ENCODE measurements around the gene TPRG1. TPM values are rescaled to one million over a fixed set of nuclear protein-coding genes. Genes with fewer than 3 reads are reported as not detected.

TPRG1 gene
- total and polyA plus RNA-seq, 2 of the 8 experiments (the other 6 are each of a cell fraction or from before 2014, with no cell fraction given), result 0.37 to 0.47 TPM

- no peak overlapping the region for H2BK15ac ChIP-seq (ENCODE audit: low read length)
- H4K20me1 ChIP-seq (replicated peaks in 1 of 2; ENCODE audit: control insufficient read depth in 1 of 2, insufficient read depth in 2 of 2, low read length in 2 of 2), result no peaks in the 10 kb centered on the region
- 0 out of 2 replicates have a peak overlapping the region, but pooled peaks have one; percentile 17 for H3K27ac ChIP-seq (ENCODE audit: low read depth, low read length)
- H3K18ac ChIP-seq (ENCODE audit: extremely low read depth, low read length), result peak overlapping the region; percentile 73; the same call in 1 of the 2 replicates
- H3K23me2 ChIP-seq (ENCODE audit: low read depth, low read length), result no peaks in the 10 kb centered on the region
- no peak for FAIRE-seq
- no peaks in the 10 kb centered on the region for H3K36me3 ChIP-seq (ENCODE audit: control insufficient read depth in 2 of 4, insufficient read depth in 4 of 4, low read length in 3 of 4)
- 89% methylated on average over 5 of the region's 5 CpGs; no CpG with 5 or more reads in 1 of the 2 experiments for WGBS, 2 experiments (ENCODE audit: extremely low coverage in 1 of 2, insufficient coverage in 1 of 2, insufficient read length in 1 of 2, insufficient replicate concordance in 2 of 2, low coverage in 1 of 2, low lambda C conversion rate in 2 of 2, missing lambda C conversion rate in 1 of 2)
- H3K9me3 ChIP-seq (ENCODE audit: insufficient read depth in 2 of 2, low read depth in 1 of 2, low read length in 1 of 2), result no peaks in the 10 kb centered on the region
- no peak overlapping the region for H2AK5ac ChIP-seq (ENCODE audit: low read depth, low read length)
- ChIA-PET CTCF (ENCODE audit: partially characterized antibody) (interaction anchor here (1.0 to 1.5 kb wide), 3 partner anchors 84 to 685 kb away, joined by 3 to 5 read pairs (median 3); no protein-coding TSS in a partner anchor), POLR2A (ENCODE audit: partially characterized antibody) (no interaction called here)
- no peak overlapping the region; a peak in 1 of 8 replicates for H3K4me3 ChIP-seq (ENCODE audit: extremely low read depth in 1 of 4, insufficient read depth in 2 of 4, low read depth in 3 of 4, low read length in 4 of 4)
- peaks cover 0 to 6% (median 0%) of the 10 kb centered on the region in 4 experiments; a peak in 1 of 7 replicates for H3K4me1 ChIP-seq (replicated peaks in 1 of 4; ENCODE audit: control insufficient read depth in 3 of 4, insufficient read depth in 4 of 4, low read length in 3 of 4)
- H2BK12ac ChIP-seq (ENCODE audit: low read depth, low read length), result no peak overlapping the region
- no peak overlapping the region for H3K9ac ChIP-seq (replicated peaks in 1 of 4; ENCODE audit: extremely low read depth in 1 of 4, low read depth in 3 of 4, low read length in 3 of 4)
- H4K5ac ChIP-seq (ENCODE audit: insufficient read length, low read depth, low read length), result no peak overlapping the region
- no peaks in the 10 kb centered on the region for H3K79me2 ChIP-seq (ENCODE audit: control insufficient read depth in 1 of 2, insufficient read depth in 2 of 2, low read length in 2 of 2)
- H2BK120ac ChIP-seq (replicated peaks; ENCODE audit: low read depth, low read length), result no peak overlapping the region
- DNase-seq (ENCODE audit: low read depth in 1 of 2, low spot score in 2 of 2), result no peak
- no peak overlapping the region for H3K23ac ChIP-seq (ENCODE audit: insufficient read length)
- H3K79me1 ChIP-seq (ENCODE audit: low read depth, low read length), result no peaks in the 10 kb centered on the region
- no peak overlapping the region for H4K8ac ChIP-seq (ENCODE audit: extremely low read depth, insufficient read depth, low read length)
- H3K4me2 ChIP-seq (ENCODE audit: insufficient read depth in 1 of 2, low read depth in 2 of 2, low read length in 2 of 2), result no peak overlapping the region
- no peak overlapping the region for H2AFZ ChIP-seq (ENCODE audit: low read length)
- H3K4ac ChIP-seq (replicated peaks; ENCODE audit: insufficient read length, low read depth, low read length), result no peak overlapping the region
- peak overlapping the region; percentile 15; the same call in 1 of the 2 replicates for H2BK5ac ChIP-seq (ENCODE audit: low read depth, low read length)
- H2BK20ac ChIP-seq (ENCODE audit: low read length), result peak overlapping the region; percentile 94; the same call in 1 of the 2 replicates
- H3K14ac ChIP-seq (ENCODE audit: insufficient read length), result no peak overlapping the region
- peaks cover 0 to 1% (median 0%) of the 10 kb centered on the region in 4 experiments; a peak in 1 of 7 replicates for H3K27me3 ChIP-seq (replicated peaks in 1 of 4; ENCODE audit: control insufficient read depth in 3 of 4, extremely low read depth in 1 of 4, insufficient read depth in 3 of 4, low read length in 3 of 4)
- H4K91ac ChIP-seq (replicated peaks; ENCODE audit: insufficient read length, low read length), result no peak overlapping the region
- H3K56ac ChIP-seq (replicated peaks; ENCODE audit: insufficient read length, low read depth, low read length), result no peak overlapping the region
- no peak for TF ChIP-seq KDM4A (IDR thresholded peaks at IDR 0.05; ENCODE audit: low read depth, low read length, severe bottlenecking)
- TF ChIP-seq USF2 (IDR thresholded peaks at IDR 0.05; ENCODE audit: low read length), result no peak
- no peak for TF ChIP-seq KDM5A (IDR thresholded peaks at IDR 0.05; ENCODE audit: low read length)
- TF ChIP-seq CHD2 (IDR thresholded peaks at IDR 0.05; ENCODE audit: low read length), result no peak
- no peak for TF ChIP-seq EZH2 (IDR thresholded peaks at IDR 0.05; ENCODE audit: low read depth, low read length, severe bottlenecking)
- no peak for TF ChIP-seq TBP (IDR thresholded peaks at IDR 0.05; ENCODE audit: low read depth, low read length)
- TF ChIP-seq SIRT6 (IDR thresholded peaks at IDR 0.05; ENCODE audit: low read length), result no peak
- no peak for TF ChIP-seq CTCF (IDR thresholded peaks at IDR 0.05; ENCODE audit: control extremely low read depth in 1 of 3, insufficient read depth in 1 of 3, low read depth in 1 of 3, low read length in 3 of 3)
- TF ChIP-seq PHF8 (conservative IDR thresholded peaks at IDR 0.05; ENCODE audit: low read depth, low read length), result no peak
- no peak for TF ChIP-seq SP2 (IDR thresholded peaks at IDR 0.05; ENCODE audit: low read length)
- TF ChIP-seq CEBPB (IDR thresholded peaks at IDR 0.05; ENCODE audit: low read depth, low read length), result no peak
These were observed 197.9 kb downstream of the TPRG1 start for GRCh38 chr3:189369636-189370035.

Data from H1 (cell line).